Body of pancreas (tissue), 4 donors: ENCODE measurements around the gene SNX13.

Experiments
- POLR2A ChIP-seq, 3 donors: fragments of 450-650 bp; IDR thresholded peaks; one replicate each; pipeline ENCODE4 v1.6.1; 2016; ENCODE audit warnings: antibody characterized with exemption in 3 of 3, mild to moderate bottlenecking in 2 of 3
- TF ChIP-seq, protein P1 (sequence below), 7 experiments: fragments of 450-650 bp in 4 of 7; fragments of 200-600 bp in 3 of 7; sonication (generic) in 3 of 7; IDR thresholded peaks; one replicate each; pipeline ENCODE4 v1.5.1; 2016 to 2019; ENCODE audit warnings: antibody characterized with exemption in 7 of 7

DNA sequence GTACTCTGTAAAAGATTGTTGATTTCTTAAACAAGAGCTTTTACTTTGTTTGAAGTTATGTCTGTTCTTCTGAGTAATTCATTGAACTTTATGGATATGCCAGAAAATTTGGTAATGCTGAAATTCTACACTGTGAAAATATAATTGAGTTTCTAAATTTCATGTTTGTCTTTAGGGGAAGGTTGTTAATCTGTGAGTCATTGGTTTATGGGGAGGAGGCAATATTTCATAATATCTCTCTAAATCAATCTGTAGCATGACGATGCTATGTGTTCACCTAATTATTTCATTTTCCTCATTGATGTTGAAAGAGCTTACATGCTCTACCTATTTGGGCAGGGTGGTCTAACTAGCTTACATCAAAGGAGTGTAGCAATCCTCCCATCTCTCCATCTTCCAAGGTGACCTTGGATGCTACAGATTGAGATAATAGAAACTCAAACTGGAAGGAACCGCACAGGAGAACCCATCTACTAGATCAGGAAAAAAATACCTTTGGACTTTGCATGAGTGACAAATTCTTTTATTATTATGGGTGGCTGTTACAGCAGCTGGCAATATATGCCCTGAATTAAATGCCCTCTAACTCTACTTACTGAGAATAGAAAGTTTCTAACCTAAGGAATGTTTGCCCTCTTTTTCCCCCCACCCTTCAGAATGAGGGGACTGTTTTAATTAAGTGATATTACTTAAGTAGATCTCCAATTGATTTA is 8.4 kb upstream of the SNX13 start:
- TF ChIP-seq, protein P1, sequence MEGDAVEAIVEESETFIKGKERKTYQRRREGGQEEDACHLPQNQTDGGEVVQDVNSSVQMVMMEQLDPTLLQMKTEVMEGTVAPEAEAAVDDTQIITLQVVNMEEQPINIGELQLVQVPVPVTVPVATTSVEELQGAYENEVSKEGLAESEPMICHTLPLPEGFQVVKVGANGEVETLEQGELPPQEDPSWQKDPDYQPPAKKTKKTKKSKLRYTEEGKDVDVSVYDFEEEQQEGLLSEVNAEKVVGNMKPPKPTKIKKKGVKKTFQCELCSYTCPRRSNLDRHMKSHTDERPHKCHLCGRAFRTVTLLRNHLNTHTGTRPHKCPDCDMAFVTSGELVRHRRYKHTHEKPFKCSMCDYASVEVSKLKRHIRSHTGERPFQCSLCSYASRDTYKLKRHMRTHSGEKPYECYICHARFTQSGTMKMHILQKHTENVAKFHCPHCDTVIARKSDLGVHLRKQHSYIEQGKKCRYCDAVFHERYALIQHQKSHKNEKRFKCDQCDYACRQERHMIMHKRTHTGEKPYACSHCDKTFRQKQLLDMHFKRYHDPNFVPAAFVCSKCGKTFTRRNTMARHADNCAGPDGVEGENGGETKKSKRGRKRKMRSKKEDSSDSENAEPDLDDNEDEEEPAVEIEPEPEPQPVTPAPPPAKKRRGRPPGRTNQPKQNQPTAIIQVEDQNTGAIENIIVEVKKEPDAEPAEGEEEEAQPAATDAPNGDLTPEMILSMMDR (IDR thresholded peaks at IDR 0.05), result no peak
- TF ChIP-seq POLR2A (IDR thresholded peaks at IDR 0.05), result no peak
